DMS153 treated with DMSO at 0.1 percent for 48 hours (cell line): ENCODE results near the gene IQUB.
"Not testable (repeated sequence)": the region's sequence is repeated elsewhere in the genome, so short reads cannot be mapped to it uniquely, and the experiment has no call there.

ENCODE experiments used
- DNase-seq: peaks from one replicate; lab custom pipeline; 2025; ENCODE audit not compliant: unreplicated experiment; lab: John Stamatoyannopoulos, UW

IQUB gene

GRCh38 chr7:123423622-123424021, 110.8 kb downstream of the IQUB start:
- no peak for DNase-seq

GRCh38 chr7:123417580-123417979, 116.8 kb downstream of the IQUB start:
- DNase-seq: no peak

GRCh38 chr7:123415625-123416024, 118.8 kb downstream of the IQUB start:
- no peak for DNase-seq

- DNase-seq: no peak
These were observed 124.0 kb downstream of the IQUB start for GRCh38 chr7:123410273-123410904.

GRCh38 chr7:123407951-123408350, 126.4 kb downstream of the IQUB start:
- DNase-seq: not testable (repeated sequence)
